ENCODE data around the gene VPS13D. TPM values are rescaled to one million over a fixed set of nuclear protein-coding genes. Genes with fewer than 3 reads are reported as not detected.

Gene VPS13D
- total and polyA plus RNA-seq, 10 of the 15 experiments (the other 5 are each of a cell fraction or from before 2014, with no cell fraction given) = 1.4 to 16.9 (median 8.5) TPM

GRCh38 chr1:12548279-12548972, 318.6 kb downstream of the VPS13D start:
- Histone ChIP-seq H3K9me3 (replicated peaks; ENCODE audit: control insufficient read depth, insufficient read depth, low read length) (no peaks in the 10 kb centered on the region), H3K36me3 (ENCODE audit: control insufficient read depth in 2 of 2, insufficient read depth in 2 of 2, low read length in 1 of 2) (no peaks in the 10 kb centered on the region), H2AFZ (ENCODE audit: control insufficient read depth, low read depth, low read length) (no peak overlapping the region), H3K79me2 (ENCODE audit: control insufficient read depth, insufficient read depth, low read length) (no peaks in the 10 kb centered on the region), H3K27me3 (replicated peaks in 1 of 2; ENCODE audit: control insufficient read depth in 2 of 2, insufficient read depth in 2 of 2, low read length in 1 of 2) (no peaks in the 10 kb centered on the region), H3K9ac (ENCODE audit: control insufficient read depth, insufficient read depth, low read length) (no peak overlapping the region), H3K4me1 (ENCODE audit: control insufficient read depth, insufficient read depth, low read length) (no peaks in the 10 kb centered on the region), H3K4me2 (ENCODE audit: control insufficient read depth, insufficient read depth) (no peak overlapping the region), H3K27ac (ENCODE audit: control insufficient read depth, insufficient read depth) (no peak overlapping the region), H4K20me1 (ENCODE audit: control insufficient read depth, insufficient read depth) (no peaks in the 10 kb centered on the region), H3K4me3 (no peak overlapping the region)
- in situ Hi-C loops (cut with MboI) (loop anchor here (25.0 kb wide), 1 partner anchor 689 kb away; the partner anchor contains the start of gene PRAMEF18), intact Hi-C loops (cut with micrococcal nuclease; ENCODE audit: unreplicated experiment) (no loop called here)
- no peak for FAIRE-seq
- POLR2A ChIA-PET = no interaction called here
- no TSS peak for BruUV-seq (replicated peaks)
- DNase-seq (ENCODE audit: low read depth, low spot score) = no peak
- TF ChIP-seq NR2C1 (IDR thresholded peaks at IDR 0.05) = no peak
- TF ChIP-seq SKIL (IDR thresholded peaks at IDR 0.05; ENCODE audit: low read depth, poor library complexity, severe bottlenecking) = no peak
- no peak for TF ChIP-seq NFYA (IDR thresholded peaks at IDR 0.05; ENCODE audit: borderline replicate concordance, low read depth, low read length)
- TF ChIP-seq USF1 (IDR thresholded peaks at IDR 0.05; ENCODE audit: borderline replicate concordance, extremely low read length, insufficient read depth, low read depth, low read length) = no peak
- TF ChIP-seq NR2C2 (IDR thresholded peaks at IDR 0.05; ENCODE audit: borderline replicate concordance, control insufficient read depth, insufficient read length, low read depth) = no peak
- TF ChIP-seq DPF2 (IDR thresholded peaks at IDR 0.05) = no peak
- no peak for TF ChIP-seq NBN (IDR thresholded peaks at IDR 0.05)
- no peak for TF ChIP-seq NFIC (IDR thresholded peaks at IDR 0.05; ENCODE audit: low read depth, low read length)
- TF ChIP-seq STAT3 (IDR thresholded peaks at IDR 0.05; ENCODE audit: low read depth, low read length) = no peak
- no peak for TF ChIP-seq SMC3 (IDR thresholded peaks at IDR 0.05; ENCODE audit: borderline replicate concordance, low read length)
- CTCF ChIA-PET = no interaction called here
- SMC1A ChIA-PET (ENCODE audit: uncharacterized antibody, unreplicated experiment) = no interaction called here
- WGBS (ENCODE audit: insufficient coverage, insufficient replicate concordance, low lambda C conversion rate, missing lambda C conversion rate) = 59% methylated on average over 9 of the region's 14 CpGs
- no peak for ATAC-seq
- RAD21 ChIA-PET (ENCODE audit: unreplicated experiment) = no interaction called here
